ENCODE results near the gene KCNIP4.
A peak's percentile ranks its signal among the peaks of the same experiment; 100 is the strongest.
"Not testable (repeated sequence)": the region's sequence is repeated elsewhere in the genome, so short reads cannot be mapped to it uniquely, and the experiment has no call there.

Gene KCNIP4

DNA sequence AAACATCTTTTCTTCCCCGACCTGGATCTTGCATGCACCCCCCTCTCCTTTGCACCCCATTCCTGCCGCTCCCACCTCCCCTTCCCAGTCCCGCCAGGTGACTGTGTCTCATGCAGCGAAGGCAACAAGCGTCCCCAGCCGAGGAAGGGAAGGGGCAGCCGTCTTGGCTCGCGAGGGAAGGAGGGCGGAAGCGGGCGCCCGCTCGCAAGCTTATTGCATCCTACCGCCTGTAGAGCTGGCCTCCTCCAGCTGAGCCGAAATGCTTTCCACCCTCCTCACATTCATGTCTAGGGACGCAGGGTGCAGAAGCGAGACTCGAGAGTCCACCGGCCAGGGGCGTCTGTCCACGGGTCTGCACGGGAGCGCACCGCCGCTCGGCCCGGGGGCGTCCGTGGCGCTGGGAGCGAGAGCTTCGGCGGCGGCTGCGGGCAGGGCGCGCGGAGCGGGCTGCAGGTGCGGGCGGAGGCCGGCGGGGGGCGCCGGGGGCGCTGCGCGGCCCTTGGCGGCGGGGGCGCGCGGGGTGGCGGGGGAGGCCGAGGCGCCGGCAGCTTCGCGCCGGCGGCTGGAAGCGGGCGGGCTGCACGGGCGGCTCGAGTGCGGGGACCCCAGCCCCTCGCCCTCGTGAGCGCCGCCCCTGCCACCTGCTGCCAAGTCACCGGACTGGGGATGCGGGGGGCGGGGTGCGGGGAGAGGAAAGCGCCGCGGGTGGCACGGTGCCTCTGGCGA, at the start of gene KCNIP4:
Gene KCNIP4 (minus strand): TSS at position 426 of the 726 bp plus-strand sequence.
- Histone ChIP-seq H3K27ac (no peak within 1 kb of the TSS), H3K4me3 (peak within 1 kb of the TSS; percentile 55)
- TF ChIP-seq, protein P1, sequence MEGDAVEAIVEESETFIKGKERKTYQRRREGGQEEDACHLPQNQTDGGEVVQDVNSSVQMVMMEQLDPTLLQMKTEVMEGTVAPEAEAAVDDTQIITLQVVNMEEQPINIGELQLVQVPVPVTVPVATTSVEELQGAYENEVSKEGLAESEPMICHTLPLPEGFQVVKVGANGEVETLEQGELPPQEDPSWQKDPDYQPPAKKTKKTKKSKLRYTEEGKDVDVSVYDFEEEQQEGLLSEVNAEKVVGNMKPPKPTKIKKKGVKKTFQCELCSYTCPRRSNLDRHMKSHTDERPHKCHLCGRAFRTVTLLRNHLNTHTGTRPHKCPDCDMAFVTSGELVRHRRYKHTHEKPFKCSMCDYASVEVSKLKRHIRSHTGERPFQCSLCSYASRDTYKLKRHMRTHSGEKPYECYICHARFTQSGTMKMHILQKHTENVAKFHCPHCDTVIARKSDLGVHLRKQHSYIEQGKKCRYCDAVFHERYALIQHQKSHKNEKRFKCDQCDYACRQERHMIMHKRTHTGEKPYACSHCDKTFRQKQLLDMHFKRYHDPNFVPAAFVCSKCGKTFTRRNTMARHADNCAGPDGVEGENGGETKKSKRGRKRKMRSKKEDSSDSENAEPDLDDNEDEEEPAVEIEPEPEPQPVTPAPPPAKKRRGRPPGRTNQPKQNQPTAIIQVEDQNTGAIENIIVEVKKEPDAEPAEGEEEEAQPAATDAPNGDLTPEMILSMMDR (IDR thresholded peaks at IDR 0.05) = no peak
- no peak for DNase-seq (ENCODE audit: low spot score)

DNA sequence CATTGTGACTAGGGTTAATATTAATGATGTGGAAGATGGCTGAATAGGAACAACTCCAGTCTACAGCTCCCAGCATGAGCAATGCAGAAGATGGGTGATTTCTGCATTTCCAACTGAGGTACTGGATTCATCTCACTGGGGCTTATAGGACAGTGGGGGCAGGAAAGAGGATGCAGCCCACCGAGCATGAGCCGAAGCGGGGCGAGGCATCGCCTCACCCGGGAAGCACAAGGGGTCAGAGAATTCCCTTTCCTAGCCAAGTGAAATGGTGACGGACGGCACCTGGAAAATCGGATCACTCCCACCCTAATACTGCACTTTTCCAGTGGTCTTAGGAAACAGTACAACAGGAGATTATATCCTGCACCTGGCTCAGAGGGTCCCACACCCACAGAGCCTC, 48.0 kb upstream of the KCNIP4 start:
- not testable (repeated sequence) for H3K27ac ChIP-seq; H3K4me3 ChIP-seq; DNase-seq (ENCODE audit: low spot score)

DNA sequence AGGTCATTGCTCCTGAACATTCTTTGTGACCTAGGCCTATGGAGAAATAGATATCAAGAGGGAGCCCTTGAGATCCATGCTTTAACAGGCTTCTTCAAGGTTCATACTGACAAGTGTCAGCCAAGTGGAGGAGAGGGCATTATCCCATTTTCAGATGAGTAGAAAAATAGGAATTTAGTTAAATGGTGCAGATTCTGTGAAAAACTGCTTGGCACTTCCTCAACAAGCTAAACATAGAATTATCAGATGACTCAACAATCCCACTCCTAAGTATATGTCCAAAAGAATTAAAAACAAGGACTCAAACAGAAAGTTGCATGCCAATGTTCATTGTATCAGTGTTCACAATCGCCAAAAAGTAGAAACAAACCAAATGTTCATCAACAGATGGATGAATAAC, 43.8 kb upstream of the KCNIP4 start:
- TF ChIP-seq, protein P1 (IDR thresholded peaks at IDR 0.05) = no peak
- Histone ChIP-seq H3K4me3 (no peak overlapping the region), H3K27ac (no peak overlapping the region)
- no peak for DNase-seq (ENCODE audit: low spot score)

DNA sequence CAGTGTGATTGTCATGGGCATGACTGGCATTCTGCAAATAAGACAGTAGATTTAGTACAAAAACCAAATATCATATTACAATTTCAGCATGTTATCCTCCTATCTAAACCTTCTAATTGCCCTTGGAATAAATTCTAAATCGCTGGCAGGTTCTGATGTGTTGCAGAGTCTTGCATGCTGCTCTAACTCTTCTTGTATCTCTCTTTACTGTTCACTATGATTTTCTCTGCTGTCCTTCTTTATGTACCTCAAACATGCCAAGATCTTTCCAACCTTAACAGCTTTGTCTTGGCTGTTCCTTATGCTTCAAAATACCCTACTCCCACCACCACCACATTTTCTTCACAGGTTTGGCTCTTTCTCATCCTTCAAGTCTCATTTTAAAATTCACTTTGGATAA, 43.0 kb upstream of the KCNIP4 start:
- Histone ChIP-seq H3K4me3 (no peak overlapping the region), H3K27ac (no peak overlapping the region)
- TF ChIP-seq, protein P1 (IDR thresholded peaks at IDR 0.05) = no peak
- DNase-seq (ENCODE audit: low spot score) = no peak

DNA sequence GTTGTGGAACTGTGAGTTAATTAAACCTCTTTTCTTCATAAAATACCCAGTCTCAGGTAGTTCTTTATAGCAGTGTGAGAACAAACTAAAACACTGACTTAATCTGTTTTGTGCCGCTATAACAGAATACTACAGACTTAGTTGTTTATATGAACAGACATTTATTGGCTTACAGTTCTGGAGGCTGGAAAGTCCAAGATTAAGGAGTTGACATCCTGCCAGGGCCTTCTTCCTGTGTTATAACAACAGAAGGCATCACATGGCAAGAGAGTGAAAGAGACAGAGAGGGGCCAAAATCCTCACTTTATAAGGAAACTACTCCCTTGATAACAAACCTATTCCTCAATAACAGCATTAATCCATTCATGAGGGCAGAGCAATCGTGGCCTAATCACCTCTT, 42.5 kb upstream of the KCNIP4 start:
- H3K27ac ChIP-seq = no peak overlapping the region
- DNase-seq (ENCODE audit: low spot score) = no peak
- TF ChIP-seq, protein P1 (IDR thresholded peaks at IDR 0.05) = no peak
- H3K4me3 ChIP-seq = no peak overlapping the region

DNA sequence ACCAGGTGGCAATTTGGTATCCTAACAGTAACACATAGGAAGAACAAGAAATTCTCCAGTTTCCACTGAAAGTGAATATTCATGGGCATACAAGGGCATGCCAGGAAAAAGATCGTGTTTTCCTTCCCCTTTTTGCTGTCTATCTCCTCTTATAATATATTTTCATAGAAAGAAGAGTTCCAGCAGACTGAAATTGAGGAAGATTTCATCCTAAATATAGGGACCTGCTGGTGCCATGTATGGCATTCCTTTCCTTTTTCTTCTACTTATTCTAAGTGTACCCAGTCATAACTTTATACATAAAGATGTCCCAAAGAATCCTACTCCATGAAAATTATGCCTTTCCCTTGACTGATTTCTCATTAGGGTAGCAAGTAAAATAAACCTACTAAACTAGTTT, 40.8 kb upstream of the KCNIP4 start:
- no peak for DNase-seq (ENCODE audit: low spot score)
- no peak overlapping the region for H3K27ac ChIP-seq
- no peak overlapping the region for H3K4me3 ChIP-seq
- TF ChIP-seq, protein P1 (IDR thresholded peaks at IDR 0.05) = no peak

DNA sequence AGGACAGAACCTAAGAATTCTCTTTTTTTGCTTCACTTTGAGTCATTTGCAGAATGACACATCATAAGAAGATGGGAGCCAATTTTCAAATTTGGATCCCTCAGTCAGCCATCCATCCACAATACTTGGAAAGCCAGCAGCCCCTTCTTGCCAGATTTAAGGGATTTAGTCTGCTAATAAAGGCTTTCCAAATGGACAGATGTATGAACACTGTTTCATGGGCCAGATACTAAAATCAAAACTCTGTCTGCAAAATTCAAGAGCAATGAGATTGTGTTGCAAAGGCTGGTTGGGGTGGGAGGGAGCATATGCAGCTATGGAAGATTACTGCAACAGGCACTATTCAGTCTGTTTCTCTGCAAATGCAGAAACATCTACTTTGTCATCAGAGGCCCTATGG, 37.7 kb upstream of the KCNIP4 start:
- TF ChIP-seq, protein P1 (IDR thresholded peaks at IDR 0.05) = no peak
- DNase-seq (ENCODE audit: low spot score) = no peak
- Histone ChIP-seq H3K27ac (no peak overlapping the region), H3K4me3 (no peak overlapping the region)

All from coronary artery (tissue), 2 donors.